ENCODE results near the gene PRR9. TPM values are rescaled to one million over a fixed set of nuclear protein-coding genes. Genes with fewer than 3 reads are reported as not detected.
"Not testable (repeated sequence)": the region's sequence is repeated elsewhere in the genome, so short reads cannot be mapped to it uniquely, and the experiment has no call there.

The PRR9 gene
- total and polyA plus RNA-seq, 8 donors = not detected

- Histone ChIP-seq H3K27me3 (no peaks in the 10 kb centered on the region), H3K4me3 (no peak overlapping the region), H3K4me1 (no peaks in the 10 kb centered on the region), H3K36me3 (no peaks in the 10 kb centered on the region), H3K27ac (no peak overlapping the region), H3K9me3 (peaks cover 0 to 14% (median 7%) of the 10 kb centered on the region in 4 donors)
- intact Hi-C loops (cut with DNase I; ENCODE audit: low total_unique reads) = no loop called here
- no peak for DNase-seq
- 45 to 69% (median 57%) methylated on average over 4 of the region's 4 CpGs for WGBS, 5 donors
- TF ChIP-seq CTCF (IDR thresholded peaks at IDR 0.05) (no peak), POLR2AphosphoS5 (IDR thresholded peaks at IDR 0.05) (no peak), POLR2A (IDR thresholded peaks at IDR 0.05) (no peak), EP300 (IDR thresholded peaks at IDR 0.05) (no peak)
Measured at GRCh38 chr1:153180556-153180955, 36.8 kb upstream of the PRR9 start.

- H3K4me1 ChIP-seq; intact Hi-C loops (cut with DNase I; ENCODE audit: low total_unique reads); DNase-seq; H3K4me3 ChIP-seq; H3K27ac ChIP-seq; H3K36me3 ChIP-seq: not testable (repeated sequence)
- Histone ChIP-seq H3K9me3 (peaks cover 0 to 14% (median 12%) of the 10 kb centered on the region in 4 donors), H3K27me3 (peaks cover 0 to 34% (median 0%) of the 10 kb centered on the region in 3 donors)
- 71 to 90% (median 79%) methylated on average over 3 to 4 of the region's 4 CpGs for WGBS, 5 donors
Measured at GRCh38 chr1:153188301-153188700, 29.1 kb upstream of the PRR9 start.

- H3K4me3 ChIP-seq = no peak overlapping the region
- peaks cover 0 to 8% (median 7%) of the 10 kb centered on the region in 4 donors for H3K9me3 ChIP-seq
- intact Hi-C loops (cut with DNase I; ENCODE audit: low total_unique reads) = no loop called here
- 3 to 11% (median 5%) methylated on average over 3 of the region's 3 CpGs for WGBS, 5 donors
- no peak overlapping the region for H3K27ac ChIP-seq
- TF ChIP-seq CTCF (IDR thresholded peaks at IDR 0.05) (peak in 2 of 7 experiments; percentile 19 to 54), POLR2AphosphoS5 (IDR thresholded peaks at IDR 0.05) (no peak), EP300 (IDR thresholded peaks at IDR 0.05) (no peak), POLR2A (IDR thresholded peaks at IDR 0.05) (no peak)
- H3K27me3 ChIP-seq = peaks cover 0 to 40% (median 3%) of the 10 kb centered on the region in 3 donors
- H3K36me3 ChIP-seq = no peaks in the 10 kb centered on the region
- DNase-seq = peak in 1 of 2 donors; percentile 36
- no peaks in the 10 kb centered on the region for H3K4me1 ChIP-seq
Measured at GRCh38 chr1:153190373-153190772, 27.0 kb upstream of the PRR9 start.

- WGBS, 5 donors = 8 to 20% (median 14%) methylated on average over 3 of the region's 3 CpGs
- Histone ChIP-seq H3K4me3 (no peak overlapping the region), H3K36me3 (no peaks in the 10 kb centered on the region), H3K4me1 (no peaks in the 10 kb centered on the region), H3K27ac (no peak overlapping the region), H3K9me3 (no peaks in the 10 kb centered on the region), H3K27me3 (peaks cover 0 to 40% (median 3%) of the 10 kb centered on the region in 3 donors)
- peak; percentile 29 to 53 for DNase-seq
- intact Hi-C loops (cut with DNase I; ENCODE audit: low total_unique reads) = no loop called here
- TF ChIP-seq POLR2A (IDR thresholded peaks at IDR 0.05) (no peak), CTCF (IDR thresholded peaks at IDR 0.05) (peak in 4 of 7 experiments; percentile 11 to 40 (median 18))
Measured at GRCh38 chr1:153192697-153193096, 24.7 kb upstream of the PRR9 start.

- Histone ChIP-seq H3K9me3 (no peaks in the 10 kb centered on the region), H3K4me3 (no peak overlapping the region), H3K27ac (no peak overlapping the region), H3K36me3 (no peaks in the 10 kb centered on the region), H3K4me1 (no peaks in the 10 kb centered on the region), H3K27me3 (peaks cover 0 to 37% (median 3%) of the 10 kb centered on the region in 3 donors)
- no peak for DNase-seq
- WGBS, 5 donors = 55 to 66% (median 59%) methylated on average over 3 of the region's 3 CpGs
- TF ChIP-seq CTCF (IDR thresholded peaks at IDR 0.05) (no peak), POLR2A (IDR thresholded peaks at IDR 0.05) (no peak), EP300 (IDR thresholded peaks at IDR 0.05) (no peak), POLR2AphosphoS5 (IDR thresholded peaks at IDR 0.05) (no peak)
- intact Hi-C loops (cut with DNase I; ENCODE audit: low total_unique reads) = no loop called here
Measured at GRCh38 chr1:153194331-153195050, 22.9 kb upstream of the PRR9 start.
